Adrenal gland (tissue), 5 donors: ENCODE measurements around the gene PINK1.

Experiments used
- CTCF ChIP-seq, 6 experiments: fragments of 450-650 bp in 4 of 6; fragments of 200-600 bp in 2 of 6; sonication (generic) in 1 of 6; IDR thresholded peaks; 1 replicate in 5 of 6; 2 replicates in 1 of 6; pipeline versions ENCODE4 v1.5.1 to v1.8.0; 2016 to 2021; ENCODE audit warnings: antibody characterized with exemption in 6 of 6, mild to moderate bottlenecking in 2 of 6, moderate library complexity in 1 of 6
- POLR2A ChIP-seq, 2 donors: fragments of 450-650 bp; IDR thresholded peaks; one replicate each; pipeline ENCODE4 v1.6.1; 2017; ENCODE audit warnings: antibody characterized with exemption in 2 of 2, mild to moderate bottlenecking in 2 of 2, moderate library complexity in 1 of 2
- donor health status: DM: no; HTN: no; CAD: no.

- no peak for TF ChIP-seq CTCF (IDR thresholded peaks at IDR 0.05)
- TF ChIP-seq POLR2A (IDR thresholded peaks at IDR 0.05) = no peak
Measured at GRCh38 chr1:20597650-20598049, 35.6 kb upstream of the PINK1 start.
